ENCODE measurements around the gene PREX1. TPM values are rescaled to one million over a fixed set of nuclear protein-coding genes. Genes with fewer than 3 reads are reported as not detected.
"Not testable (repeated sequence)": the region's sequence is repeated elsewhere in the genome, so short reads cannot be mapped to it uniquely, and the experiment has no call there.

PREX1 gene
- total and polyA plus RNA-seq, 8 donors: 5.2 to 25.2 (median 16.6) TPM

- no peak overlapping the region for H3K27ac ChIP-seq
- TF ChIP-seq POLR2A (IDR thresholded peaks at IDR 0.05): no peak
- no peak for TF ChIP-seq EP300 (IDR thresholded peaks at IDR 0.05)
- no peak for TF ChIP-seq CTCF (IDR thresholded peaks at IDR 0.05)
- no peaks in the 10 kb centered on the region for H3K36me3 ChIP-seq
- no peak for DNase-seq
- H3K4me3 ChIP-seq: no peak overlapping the region
- H3K4me1 ChIP-seq: peaks cover 0 to 16% (median 0%) of the 10 kb centered on the region in 4 donors
- no peaks in the 10 kb centered on the region for H3K9me3 ChIP-seq
- no peaks in the 10 kb centered on the region for H3K27me3 ChIP-seq
- WGBS, 5 donors: 72 to 77% (median 75%) methylated on average over 17 of the region's 17 CpGs
- intact Hi-C loops (cut with DNase I; ENCODE audit: low total_unique reads): no loop called here
Measured at GRCh38 chr20:48875233-48875913, 47.6 kb upstream of the PREX1 start.

DNA sequence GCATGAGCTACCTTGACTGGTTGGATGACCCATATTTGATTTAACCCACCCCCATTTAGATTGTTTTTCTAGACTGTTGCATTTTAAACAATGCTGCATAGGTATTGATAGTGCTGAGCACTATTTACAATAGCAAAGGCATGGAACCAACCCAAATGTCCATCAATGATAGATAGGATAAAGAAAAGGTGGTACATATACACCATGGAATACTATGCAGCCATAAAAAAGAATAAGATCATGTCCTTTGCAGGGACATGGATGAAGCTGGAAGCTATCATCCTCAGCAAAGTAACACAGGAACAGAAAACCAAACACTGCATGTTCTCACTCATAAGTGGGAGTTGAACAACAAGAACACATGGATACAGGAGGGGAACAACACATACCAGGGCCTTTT is 41.6 kb upstream of the PREX1 start:
- DNase-seq; intact Hi-C loops (cut with DNase I; ENCODE audit: low total_unique reads): not testable (repeated sequence)

GRCh38 chr20:48866936-48867335 is 39.1 kb upstream of the PREX1 start:
- H3K27me3 ChIP-seq: no peaks in the 10 kb centered on the region
- H3K4me3 ChIP-seq: no peak overlapping the region
- H3K27ac ChIP-seq: no peak overlapping the region
- no peaks in the 10 kb centered on the region for H3K4me1 ChIP-seq
- TF ChIP-seq EP300 (IDR thresholded peaks at IDR 0.05) (no peak), CTCF (IDR thresholded peaks at IDR 0.05) (no peak), POLR2AphosphoS5 (IDR thresholded peaks at IDR 0.05) (no peak), POLR2A (IDR thresholded peaks at IDR 0.05) (no peak)
- no peaks in the 10 kb centered on the region for H3K9me3 ChIP-seq
- intact Hi-C loops (cut with DNase I; ENCODE audit: low total_unique reads): no loop called here
- H3K36me3 ChIP-seq: no peaks in the 10 kb centered on the region
- no peak for DNase-seq
- 75 to 92% (median 81%) methylated on average over 1 of the region's 1 CpG for WGBS, 5 donors

More for the DNA sequence above, 41.6 kb upstream of the PREX1 start:
- not testable (repeated sequence) for H3K27ac ChIP-seq, H3K27me3 ChIP-seq, H3K36me3 ChIP-seq, H3K9me3 ChIP-seq, H3K4me3 ChIP-seq, H3K4me1 ChIP-seq

- intact Hi-C loops (cut with DNase I; ENCODE audit: low total_unique reads): no loop called here
- no peak for DNase-seq
- no peaks in the 10 kb centered on the region for H3K36me3 ChIP-seq
- H3K4me1 ChIP-seq: no peaks in the 10 kb centered on the region
- H3K27ac ChIP-seq: no peak overlapping the region
- no peaks in the 10 kb centered on the region for H3K9me3 ChIP-seq
- no peak overlapping the region for H3K4me3 ChIP-seq
- TF ChIP-seq POLR2AphosphoS5 (IDR thresholded peaks at IDR 0.05) (no peak), EP300 (IDR thresholded peaks at IDR 0.05) (no peak), CTCF (IDR thresholded peaks at IDR 0.05) (no peak)
- 65 to 84% (median 75%) methylated on average over 5 of the region's 5 CpGs for WGBS, 5 donors
- H3K27me3 ChIP-seq: no peaks in the 10 kb centered on the region
Measured at GRCh38 chr20:48864738-48865318, 37.0 kb upstream of the PREX1 start.

DNA sequence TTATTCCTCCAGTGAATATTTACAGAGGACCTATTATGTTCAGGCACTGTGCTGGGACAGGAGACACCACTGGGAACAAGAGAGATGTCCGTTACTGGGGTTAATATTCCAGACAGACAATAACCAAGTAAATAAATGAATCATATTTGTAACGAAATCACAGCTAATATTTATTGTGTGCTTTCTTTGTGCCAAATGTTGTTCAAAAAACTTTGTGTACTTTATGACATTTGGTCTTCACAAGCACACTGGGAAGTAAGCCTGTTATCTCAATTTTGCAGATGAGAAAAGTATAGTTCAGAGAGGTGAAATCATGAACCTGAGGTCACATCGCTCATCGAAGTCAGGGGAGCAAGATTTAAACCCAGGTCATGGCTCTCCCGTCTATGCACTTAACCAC is 36.5 kb upstream of the PREX1 start:
- Histone ChIP-seq H3K27ac (no peak overlapping the region), H3K4me3 (no peak overlapping the region), H3K36me3 (no peaks in the 10 kb centered on the region), H3K9me3 (no peaks in the 10 kb centered on the region), H3K4me1 (no peaks in the 10 kb centered on the region), H3K27me3 (no peaks in the 10 kb centered on the region)
- intact Hi-C loops (cut with DNase I; ENCODE audit: low total_unique reads): no loop called here
- no peak for DNase-seq
- WGBS, 5 donors: 47 to 63% (median 56%) methylated on average over 5 of the region's 5 CpGs
- TF ChIP-seq POLR2AphosphoS5 (IDR thresholded peaks at IDR 0.05): no peak
- no peak for TF ChIP-seq CTCF (IDR thresholded peaks at IDR 0.05)
